ENCODE results near the gene PHAF1.

The PHAF1 gene

GRCh38 chr16:67147437-67148140 is 37.8 kb downstream of the PHAF1 start:
- no peaks in the 10 kb centered on the region for H3K9me3 ChIP-seq (ENCODE audit: control insufficient read depth, insufficient read depth, low read length)
- no peaks in the 10 kb centered on the region; the same call in 1 of the 2 replicates for H3K4me1 ChIP-seq (ENCODE audit: control insufficient read depth, insufficient read depth, low read length)
- H3K9ac ChIP-seq (ENCODE audit: low read depth, low read length): no peak overlapping the region
- no peak overlapping the region for H3K27ac ChIP-seq (ENCODE audit: low read depth, low read length)
- H3K27me3 ChIP-seq (ENCODE audit: control insufficient read depth, insufficient read depth, low read length): peaks cover 25% of the 10 kb centered on the region
- no peak overlapping the region for H3K4me3 ChIP-seq (ENCODE audit: low read depth, low read length)
- peaks cover 64% of the 10 kb centered on the region for H3K36me3 ChIP-seq (ENCODE audit: control insufficient read depth, insufficient read depth, low read length)

GRCh38 chr16:67148221-67148620 is 38.5 kb downstream of the PHAF1 start:
- H3K27ac ChIP-seq (ENCODE audit: low read depth, low read length): no peak overlapping the region
- H3K36me3 ChIP-seq (ENCODE audit: control insufficient read depth, insufficient read depth, low read length): peaks cover 57% of the 10 kb centered on the region
- peaks cover 31% of the 10 kb centered on the region for H3K27me3 ChIP-seq (ENCODE audit: control insufficient read depth, insufficient read depth, low read length)

DNA sequence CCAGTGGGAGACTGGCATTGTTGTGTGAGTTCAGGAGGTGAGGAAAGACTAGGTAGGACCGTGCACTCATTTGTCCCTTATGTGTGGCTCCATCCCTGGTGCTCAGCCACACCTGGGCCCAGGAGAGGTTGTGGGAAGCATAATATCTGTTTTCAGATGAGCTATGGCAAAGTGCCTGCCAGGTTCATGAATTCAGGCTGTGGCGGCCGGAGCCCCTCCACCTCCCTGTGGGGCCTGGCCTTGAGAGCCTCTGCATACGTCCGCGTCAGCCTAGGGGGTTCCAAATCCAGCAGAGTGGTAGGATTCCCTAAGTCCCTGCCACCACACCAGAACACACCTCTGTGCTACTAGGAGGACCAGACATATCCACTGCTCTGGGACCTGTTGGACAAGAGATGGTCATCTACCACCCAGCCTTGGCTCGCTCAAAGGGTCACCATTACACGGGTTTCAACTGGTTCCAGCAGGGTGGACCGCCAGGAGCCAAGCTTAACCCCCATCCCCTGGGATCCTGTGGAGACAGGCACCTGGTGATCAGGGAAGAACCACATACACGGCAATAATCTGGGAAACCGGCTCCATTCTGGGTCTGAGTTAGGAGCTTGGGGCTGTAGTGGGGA is 39.0 kb downstream of the PHAF1 start:
- Histone ChIP-seq H3K36me3 (ENCODE audit: control insufficient read depth, insufficient read depth, low read length) (peaks cover 53% of the 10 kb centered on the region), H3K27me3 (ENCODE audit: control insufficient read depth, insufficient read depth, low read length) (peaks cover 36% of the 10 kb centered on the region), H3K4me1 (ENCODE audit: control insufficient read depth, insufficient read depth, low read length) (no peaks in the 10 kb centered on the region; the same call in 1 of the 2 replicates), H3K9ac (ENCODE audit: low read depth, low read length) (no peak overlapping the region), H3K9me3 (ENCODE audit: control insufficient read depth, insufficient read depth, low read length) (no peaks in the 10 kb centered on the region), H3K4me3 (ENCODE audit: low read depth, low read length) (no peak overlapping the region), H3K27ac (ENCODE audit: low read depth, low read length) (no peak overlapping the region)

More at GRCh38 chr16:67148221-67148620, 38.5 kb downstream of the PHAF1 start:
- H3K9ac ChIP-seq (ENCODE audit: low read depth, low read length): no peak overlapping the region
- no peak overlapping the region for H3K4me3 ChIP-seq (ENCODE audit: low read depth, low read length)
- H3K9me3 ChIP-seq (ENCODE audit: control insufficient read depth, insufficient read depth, low read length): no peaks in the 10 kb centered on the region
- H3K4me1 ChIP-seq (ENCODE audit: control insufficient read depth, insufficient read depth, low read length): no peaks in the 10 kb centered on the region; the same call in 1 of the 2 replicates

GRCh38 chr16:67149276-67150046 is 39.7 kb downstream of the PHAF1 start:
- Histone ChIP-seq H3K36me3 (ENCODE audit: control insufficient read depth, insufficient read depth, low read length) (peaks cover 47% of the 10 kb centered on the region), H3K27ac (ENCODE audit: low read depth, low read length) (no peak overlapping the region), H3K27me3 (ENCODE audit: control insufficient read depth, insufficient read depth, low read length) (peaks cover 43% of the 10 kb centered on the region), H3K9me3 (ENCODE audit: control insufficient read depth, insufficient read depth, low read length) (no peaks in the 10 kb centered on the region), H3K4me3 (ENCODE audit: low read depth, low read length) (peak overlapping the region; percentile 70; the same call in 1 of the 2 replicates), H3K9ac (ENCODE audit: low read depth, low read length) (no peak overlapping the region), H3K4me1 (ENCODE audit: control insufficient read depth, insufficient read depth, low read length) (no peaks in the 10 kb centered on the region; the same call in 1 of the 2 replicates)

DNA sequence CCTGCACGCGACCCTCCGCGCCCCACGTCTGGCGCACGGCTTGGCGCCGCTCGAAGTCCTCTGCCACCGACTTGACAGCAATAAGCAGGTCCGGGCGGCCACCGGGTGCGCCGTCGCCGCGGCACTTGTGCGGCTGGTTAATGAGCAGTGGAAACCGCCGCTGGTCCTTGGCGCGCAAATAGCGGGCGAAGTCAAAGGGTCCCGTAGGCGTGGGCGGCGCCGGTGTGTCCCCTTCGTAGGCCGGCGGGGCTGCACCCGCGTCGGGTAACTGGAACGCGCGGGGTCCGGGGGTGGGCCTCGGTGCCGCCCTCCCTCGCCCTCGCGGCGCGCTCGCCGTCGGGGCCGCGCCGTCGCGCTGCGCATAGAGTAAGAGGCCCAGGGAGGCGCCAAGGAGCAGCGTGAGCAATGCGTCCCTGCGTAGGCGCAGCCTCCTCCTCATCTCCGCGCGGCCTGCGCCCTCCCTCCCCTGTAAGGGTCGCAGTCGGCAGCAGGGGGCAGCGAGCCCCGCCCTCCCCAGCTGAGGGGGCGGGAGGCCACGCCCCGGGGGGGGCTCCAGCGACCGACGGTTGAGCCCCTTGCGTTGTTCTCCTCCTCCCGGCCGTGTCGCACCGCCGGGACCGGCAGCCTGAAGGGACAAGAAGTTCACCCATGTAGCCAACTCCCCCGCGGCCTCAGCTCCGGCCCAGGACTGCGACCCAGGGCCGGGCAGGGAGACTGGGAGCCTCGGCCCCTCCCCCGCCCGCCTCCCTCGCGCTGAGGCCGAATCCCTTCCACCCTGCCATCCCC is 40.5 kb downstream of the PHAF1 start:
- Histone ChIP-seq H3K9ac (ENCODE audit: low read depth, low read length) (peak overlapping the region; percentile 37; the same call in 1 of the 2 replicates), H3K27me3 (ENCODE audit: control insufficient read depth, insufficient read depth, low read length) (peaks cover 51% of the 10 kb centered on the region), H3K4me1 (ENCODE audit: control insufficient read depth, insufficient read depth, low read length) (no peaks in the 10 kb centered on the region; the same call in 1 of the 2 replicates), H3K36me3 (ENCODE audit: control insufficient read depth, insufficient read depth, low read length) (peaks cover 39% of the 10 kb centered on the region), H3K27ac (ENCODE audit: low read depth, low read length) (peak overlapping the region; percentile 73), H3K4me3 (ENCODE audit: low read depth, low read length) (peak overlapping the region; percentile 70), H3K9me3 (ENCODE audit: control insufficient read depth, insufficient read depth, low read length) (no peaks in the 10 kb centered on the region)

GRCh38 chr16:67150833-67151396 is 41.2 kb downstream of the PHAF1 start, which contains the start of gene B3GNT9:
B3GNT9 (minus strand) TSS chr16:67150998; CDS start chr16:67150485, 513 bp downstream.
- Histone ChIP-seq H3K27ac (ENCODE audit: low read depth, low read length) (peak within 1 kb of the TSS; percentile 73), H3K9me3 (ENCODE audit: control insufficient read depth, insufficient read depth, low read length) (no peaks in the 10 kb centered on the region), H3K4me3 (ENCODE audit: low read depth, low read length) (peak within 1 kb of the TSS; percentile 70), H3K36me3 (ENCODE audit: control insufficient read depth, insufficient read depth, low read length) (peaks cover 32% of the 10 kb centered on the region), H3K4me1 (ENCODE audit: control insufficient read depth, insufficient read depth, low read length) (peaks cover 4% of the 10 kb centered on the region; the same call in 1 of the 2 replicates), H3K9ac (ENCODE audit: low read depth, low read length) (peak within 1 kb of the TSS; percentile 37; the same call in 1 of the 2 replicates), H3K27me3 (ENCODE audit: control insufficient read depth, insufficient read depth, low read length) (peaks cover 58% of the 10 kb centered on the region)

GRCh38 chr16:67151431-67152097 is 41.8 kb downstream of the PHAF1 start:
- Histone ChIP-seq H3K27me3 (ENCODE audit: control insufficient read depth, insufficient read depth, low read length) (peaks cover 64% of the 10 kb centered on the region), H3K27ac (ENCODE audit: low read depth, low read length) (no peak overlapping the region), H3K4me1 (ENCODE audit: control insufficient read depth, insufficient read depth, low read length) (peaks cover 4% of the 10 kb centered on the region; the same call in 1 of the 2 replicates), H3K4me3 (ENCODE audit: low read depth, low read length) (peak overlapping the region; percentile 70), H3K36me3 (ENCODE audit: control insufficient read depth, insufficient read depth, low read length) (peaks cover 26% of the 10 kb centered on the region), H3K9ac (ENCODE audit: low read depth, low read length) (no peak overlapping the region), H3K9me3 (ENCODE audit: control insufficient read depth, insufficient read depth, low read length) (no peaks in the 10 kb centered on the region)

DNA sequence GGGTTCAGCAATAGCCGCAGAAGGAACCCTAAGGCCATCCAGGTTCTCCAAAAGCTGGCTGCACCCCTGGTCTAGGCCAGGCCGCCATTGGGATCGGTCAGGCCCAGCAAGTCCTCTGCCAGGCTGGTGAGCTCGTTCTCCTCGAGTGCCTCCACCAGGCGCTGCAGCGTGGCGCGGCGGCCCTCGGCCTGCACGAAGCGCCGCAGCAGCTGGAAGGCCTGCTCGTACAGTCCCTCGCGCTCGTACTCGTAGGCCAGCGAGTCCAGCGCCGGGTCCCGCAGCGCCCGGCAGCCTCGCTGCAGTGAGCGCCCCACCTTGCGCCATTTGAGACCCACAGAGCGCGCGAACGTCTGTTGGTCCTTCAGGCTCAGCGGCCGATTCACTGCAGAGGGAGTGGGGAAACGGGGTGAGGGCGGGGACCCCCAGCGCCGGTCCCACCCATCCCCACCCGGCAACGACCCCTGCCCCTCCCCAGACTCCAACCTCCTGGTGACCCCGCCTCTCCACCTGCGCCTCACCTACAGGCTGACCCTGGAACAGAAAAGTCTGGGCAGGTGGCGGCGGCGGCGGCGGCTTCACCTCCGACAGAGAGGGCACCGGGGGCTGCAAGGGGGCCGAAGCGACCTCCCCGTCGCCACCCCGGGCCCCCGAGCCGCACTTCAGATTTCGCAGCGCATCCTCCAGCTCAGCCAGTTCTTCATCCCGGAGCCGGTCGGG is 45.0 kb downstream of the PHAF1 start:
- Histone ChIP-seq H3K9me3 (ENCODE audit: control insufficient read depth, insufficient read depth, low read length) (no peaks in the 10 kb centered on the region; the same call in 1 of the 2 replicates), H3K4me3 (ENCODE audit: low read depth, low read length) (peak overlapping the region; percentile 56; the same call in 1 of the 2 replicates), H3K27me3 (ENCODE audit: control insufficient read depth, insufficient read depth, low read length) (peaks cover 91% of the 10 kb centered on the region), H3K27ac (ENCODE audit: low read depth, low read length) (no peak overlapping the region), H3K4me1 (ENCODE audit: control insufficient read depth, insufficient read depth, low read length) (peaks cover 4% of the 10 kb centered on the region; the same call in 1 of the 2 replicates), H3K36me3 (ENCODE audit: control insufficient read depth, insufficient read depth, low read length) (no peaks in the 10 kb centered on the region), H3K9ac (ENCODE audit: low read depth, low read length) (no peak overlapping the region)

Measured in HUES48 (cell line).